Measurements from ENCODE around the gene PCDH12. TPM values are rescaled to one million over a fixed set of nuclear protein-coding genes. Genes with fewer than 3 reads are reported as not detected.

The PCDH12 gene
- total RNA-seq, 2 donors from 2014 or later: 0.28 to 1.3 TPM

GRCh38 chr5:141903261-141903660 lies 54.7 kb downstream of the PCDH12 start:
- no peaks in the 10 kb centered on the region for H3K9me3 Mint-ChIP-seq
- ATAC-seq (no peak), DNase-seq (ENCODE audit: low spot score) (no peak)
- H3K36me3 Mint-ChIP-seq: no peaks in the 10 kb centered on the region
- H3K4me3 Mint-ChIP-seq: no peak overlapping the region
- H3K27ac Mint-ChIP-seq: no peak overlapping the region
- peaks cover 15 to 28% of the 10 kb centered on the region in 2 donors for H3K27me3 Mint-ChIP-seq
- no peaks in the 10 kb centered on the region for H3K4me1 Mint-ChIP-seq (ENCODE audit: low read depth in 2 of 2)

GRCh38 chr5:141902015-141902814 lies 55.8 kb downstream of the PCDH12 start:
- Mint-ChIP-seq H3K9me3 (no peaks in the 10 kb centered on the region), H3K4me1 (ENCODE audit: low read depth in 2 of 2) (no peaks in the 10 kb centered on the region), H3K27me3 (peaks cover 15 to 28% of the 10 kb centered on the region in 2 donors), H3K36me3 (no peaks in the 10 kb centered on the region), H3K27ac (no peak overlapping the region), H3K4me3 (no peak overlapping the region)
- no peak for ATAC-seq
- DNase-seq (ENCODE audit: low spot score): no peak

- Mint-ChIP-seq H3K4me1 (ENCODE audit: low read depth in 2 of 2) (no peaks in the 10 kb centered on the region), H3K27me3 (peaks cover 6 to 14% of the 10 kb centered on the region in 2 donors), H3K9me3 (no peaks in the 10 kb centered on the region), H3K27ac (no peak overlapping the region), H3K4me3 (no peak overlapping the region), H3K36me3 (no peaks in the 10 kb centered on the region)
- no peak for DNase-seq (ENCODE audit: low spot score)
- ATAC-seq: no peak
Observed at GRCh38 chr5:141898448-141899049, 59.5 kb downstream of the PCDH12 start.

- peaks cover 6 to 13% of the 10 kb centered on the region in 2 donors for H3K27me3 Mint-ChIP-seq
- H3K4me1 Mint-ChIP-seq (ENCODE audit: low read depth in 2 of 2): no peaks in the 10 kb centered on the region
- ATAC-seq (no peak), DNase-seq (ENCODE audit: low spot score) (no peak)
- no peak overlapping the region for H3K4me3 Mint-ChIP-seq
- no peaks in the 10 kb centered on the region for H3K36me3 Mint-ChIP-seq
- H3K27ac Mint-ChIP-seq: no peak overlapping the region
- no peaks in the 10 kb centered on the region for H3K9me3 Mint-ChIP-seq
Observed at GRCh38 chr5:141897425-141897824, 60.6 kb downstream of the PCDH12 start.

Other genes starting within 250 kb of the PCDH12 start
- gene PCDH1, start 79.8 kb downstream of the PCDH12 start, total RNA-seq: 1 to 10 TPM; 1.8 to 5.9 TPM
- gene DELE1, start 34.3 kb downstream of the PCDH12 start, total RNA-seq: 10 to 100 TPM; 70.9 to 93.6 TPM
- gene RNF14, start 10.9 kb upstream of the PCDH12 start, total RNA-seq: 10 to 100 TPM; 38.2 to 43.5 TPM
- gene GNPDA1, start 54.8 kb upstream of the PCDH12 start, total RNA-seq: 1 to 10 TPM; 9.0 to 9.6 TPM
- 10 to 100 TPM; 24.2 to 24.4 TPM for gene NDFIP1, start 150.6 kb upstream of the PCDH12 start, total RNA-seq